RPMI7951 (cell line): ENCODE measurements around the gene FAP. TPM values are rescaled to one million over a fixed set of nuclear protein-coding genes. Genes with fewer than 3 reads are reported as not detected.

ENCODE experiments used
- DNase-seq: peaks from one replicate; pipeline ENCODE4 v3.0.0-alpha.2; 2012; ENCODE audit warnings: low read depth
- total RNA-seq: library from RNA; depleted of rRNA; stranded (reverse); fragments of >200 nt; shearing (Covaris generic); gene quantifications from 2 replicates; pipeline ENCODE4 v1.2.3, GENCODE V29; 2014

FAP gene
- total RNA-seq, 1 experiment from 2014 or later, result 170 TPM

DNA sequence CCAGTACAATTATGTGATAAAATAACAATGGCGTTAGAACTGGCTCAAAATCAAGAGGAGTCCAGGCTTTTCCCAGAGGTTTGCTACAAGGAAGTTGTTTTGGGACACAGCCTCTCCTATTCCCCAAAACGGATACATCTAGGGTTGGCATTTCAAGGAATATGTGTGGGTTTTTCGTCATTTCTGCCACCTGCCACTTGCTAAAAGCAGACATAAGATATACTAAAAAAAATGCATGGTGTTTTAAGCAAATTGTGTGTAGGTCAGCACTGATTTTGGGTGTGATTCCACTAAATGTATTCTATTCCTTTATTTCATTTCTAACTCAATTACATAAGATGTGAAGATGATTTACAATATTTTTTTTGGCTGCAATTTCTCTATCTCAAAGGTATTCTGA lies 54.8 kb downstream of the FAP start:
- no peak for DNase-seq

DNA sequence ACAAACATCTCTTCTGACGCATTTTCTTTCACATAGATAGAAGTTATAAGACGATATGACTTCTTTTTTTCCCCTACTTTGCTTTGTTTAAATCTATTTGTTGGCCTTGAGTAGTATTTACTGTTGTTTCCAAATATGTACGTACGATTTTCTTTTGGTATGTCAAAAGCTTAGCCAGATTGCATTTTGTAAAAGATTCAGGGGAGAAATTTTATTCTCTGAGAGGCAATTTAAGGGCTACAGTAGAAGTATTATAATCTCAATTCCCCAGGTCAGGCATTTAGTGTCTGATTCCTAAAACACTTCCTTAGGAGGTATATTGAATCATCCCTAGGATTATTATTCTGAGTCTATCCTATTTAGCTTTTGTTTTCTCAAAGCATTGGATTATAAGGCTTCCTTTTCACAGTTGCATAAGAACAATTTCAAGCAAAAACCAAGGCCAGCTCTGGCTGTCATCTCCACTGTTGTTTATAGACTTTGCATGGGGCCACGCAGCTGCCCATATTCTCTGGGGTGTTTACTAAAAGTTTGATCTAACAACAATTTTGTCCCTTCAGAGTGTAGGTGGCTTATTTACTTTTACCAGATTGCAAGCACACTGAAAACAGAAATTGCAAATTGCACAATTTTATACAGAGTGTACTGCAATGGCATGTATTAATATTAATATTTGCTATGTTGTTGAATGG lies 57.6 kb downstream of the FAP start:
- no peak for DNase-seq

DNA sequence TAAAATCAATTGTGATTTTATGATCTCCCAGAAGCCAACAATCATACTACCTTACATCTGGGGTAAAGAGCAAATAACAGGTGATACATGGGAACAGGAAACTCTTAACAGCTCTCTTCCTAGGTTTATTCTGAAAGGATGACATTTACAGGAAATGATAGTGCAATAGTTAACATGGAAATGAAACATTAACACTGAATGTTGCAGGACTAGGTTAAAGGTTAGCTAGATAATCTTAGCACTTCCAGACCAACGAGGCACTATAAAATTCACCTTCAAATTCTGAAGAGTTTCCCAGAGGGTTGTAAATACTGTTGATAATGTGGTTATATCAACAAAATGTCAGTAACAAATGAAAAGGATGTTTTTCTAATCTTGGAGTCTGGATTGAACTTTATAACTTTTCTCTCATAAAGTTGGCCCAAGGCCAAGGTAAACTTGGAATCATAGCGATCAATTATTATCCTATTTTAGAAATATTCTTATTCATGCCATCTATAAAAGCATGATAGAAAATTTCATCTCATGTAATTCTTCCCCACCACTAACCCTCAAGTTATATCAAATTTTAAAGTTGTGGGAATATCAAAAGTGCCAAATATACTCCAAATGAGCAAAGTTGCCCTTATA lies 58.3 kb downstream of the FAP start:
- no peak for DNase-seq

DNA sequence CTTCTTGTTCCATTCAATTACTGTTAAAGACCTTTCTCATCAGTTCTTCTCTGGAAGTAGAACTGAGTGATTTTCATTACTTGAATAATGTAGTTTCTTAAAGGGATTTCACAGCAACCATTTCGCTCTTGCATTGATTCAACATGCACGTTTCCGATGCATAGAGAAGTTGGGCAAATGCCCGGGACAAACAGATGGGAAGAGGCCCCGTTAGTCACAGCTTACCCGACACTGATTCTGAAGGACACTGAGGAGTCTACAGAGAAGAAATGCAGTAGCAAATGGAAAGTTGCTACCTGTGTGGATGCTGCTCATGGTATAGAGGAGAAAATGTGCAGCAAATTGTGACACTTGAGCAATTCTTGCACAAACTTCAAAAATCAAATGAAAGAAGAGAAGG lies 58.9 kb downstream of the FAP start:
- no peak for DNase-seq

DNA sequence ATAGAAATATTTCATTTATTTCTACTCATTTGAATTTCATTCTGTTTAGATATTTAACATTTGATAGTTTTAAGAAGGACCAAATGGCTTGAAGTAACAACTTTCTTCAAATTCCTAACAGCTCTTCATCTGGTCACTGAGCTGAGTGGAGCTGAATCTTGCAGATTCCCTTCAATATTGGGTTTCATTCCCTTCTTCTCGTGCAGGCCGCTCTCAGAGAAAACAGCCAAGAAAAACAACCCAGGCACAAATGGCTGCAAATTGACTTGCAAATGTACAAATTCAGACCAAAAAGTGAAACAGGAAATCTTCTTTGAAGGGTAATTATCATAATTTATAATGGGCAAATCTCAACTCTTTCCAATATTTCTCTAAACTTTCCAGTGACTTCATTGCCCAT lies 60.9 kb downstream of the FAP start:
- DNase-seq, result no peak

DNA sequence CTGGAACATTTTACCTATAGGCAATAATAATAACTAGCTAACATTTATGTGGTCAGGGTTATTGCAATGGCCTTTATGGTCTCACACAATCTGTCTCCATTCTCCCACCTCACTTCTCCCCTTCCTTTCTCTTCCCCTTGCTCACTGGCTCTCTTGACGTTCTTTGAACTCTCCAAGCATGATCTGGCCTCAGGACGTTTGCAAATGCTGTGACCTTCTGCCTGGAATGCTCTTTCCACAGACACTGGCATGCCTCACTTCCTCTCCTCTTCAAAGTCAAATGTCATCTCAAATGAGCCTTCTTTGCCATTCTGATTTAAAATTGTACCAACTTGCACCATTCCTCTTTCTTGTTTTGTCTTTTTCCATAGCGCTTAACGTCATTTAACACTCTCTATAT lies 65.9 kb downstream of the FAP start:
- no peak for DNase-seq

DNA sequence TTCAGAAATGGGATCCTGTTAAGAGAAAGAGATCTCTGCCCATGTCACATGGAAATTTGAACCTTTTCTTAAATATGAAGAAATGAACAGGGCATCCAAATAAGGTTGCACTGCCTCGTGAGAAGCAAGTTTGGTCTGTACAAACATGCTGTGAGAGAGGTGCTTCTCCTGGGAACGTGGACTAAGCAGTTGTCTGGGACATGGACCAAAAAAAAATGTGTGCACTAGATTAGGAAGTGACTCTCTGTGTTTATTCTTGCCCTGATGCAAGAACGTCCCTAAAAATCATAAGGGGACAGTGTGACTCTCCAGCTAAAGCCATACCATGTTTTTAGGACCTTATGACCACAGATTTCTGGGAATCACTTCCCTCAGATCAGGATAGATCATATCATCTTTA lies 67.5 kb downstream of the FAP start:
- DNase-seq, result no peak

DNA sequence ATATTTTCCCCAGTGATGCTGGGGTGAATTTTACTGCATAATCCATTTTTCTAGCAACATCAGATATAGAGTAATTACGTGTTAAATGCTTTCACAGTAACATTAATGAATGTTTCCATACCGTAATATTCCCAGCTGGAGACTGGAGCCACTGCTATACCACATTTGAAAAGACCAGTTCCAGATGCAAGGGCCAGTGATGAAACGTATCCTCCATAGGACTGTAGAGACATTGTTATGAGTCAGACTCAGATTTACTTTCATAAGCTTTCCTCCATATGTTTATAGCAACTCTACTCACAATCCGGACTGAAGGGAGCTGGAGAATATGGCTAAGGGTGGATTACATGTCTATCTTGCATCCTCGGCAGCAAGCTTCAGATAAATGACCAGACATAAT lies 68.5 kb downstream of the FAP start:
- DNase-seq, result no peak

DNA sequence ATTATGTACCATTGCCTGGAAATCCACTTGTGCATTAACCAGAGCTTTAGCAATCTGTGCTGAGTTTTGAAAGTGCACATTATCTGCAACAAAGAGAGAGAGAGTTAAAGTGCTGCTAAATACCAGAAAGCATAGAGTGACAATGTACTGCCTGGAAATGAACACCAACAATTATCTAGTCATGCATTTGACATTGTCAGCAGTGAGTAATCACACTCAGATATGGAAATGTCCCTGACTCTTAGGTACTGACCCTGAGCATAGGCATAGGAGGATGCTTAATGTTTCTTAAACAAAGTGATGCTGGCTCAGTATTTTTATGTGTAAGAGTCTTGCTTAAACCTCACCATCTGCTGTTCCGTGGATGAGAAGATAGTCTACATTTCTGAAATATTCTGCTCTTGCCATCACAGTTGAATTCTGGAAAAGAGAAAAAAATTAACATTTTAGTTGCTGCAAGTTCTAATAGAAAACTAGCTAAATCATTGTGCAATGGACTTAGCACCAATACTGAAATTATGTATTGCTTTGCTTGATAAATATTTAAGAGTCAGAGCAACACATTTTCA lies 70.4 kb downstream of the FAP start:
- no peak for DNase-seq

DNA sequence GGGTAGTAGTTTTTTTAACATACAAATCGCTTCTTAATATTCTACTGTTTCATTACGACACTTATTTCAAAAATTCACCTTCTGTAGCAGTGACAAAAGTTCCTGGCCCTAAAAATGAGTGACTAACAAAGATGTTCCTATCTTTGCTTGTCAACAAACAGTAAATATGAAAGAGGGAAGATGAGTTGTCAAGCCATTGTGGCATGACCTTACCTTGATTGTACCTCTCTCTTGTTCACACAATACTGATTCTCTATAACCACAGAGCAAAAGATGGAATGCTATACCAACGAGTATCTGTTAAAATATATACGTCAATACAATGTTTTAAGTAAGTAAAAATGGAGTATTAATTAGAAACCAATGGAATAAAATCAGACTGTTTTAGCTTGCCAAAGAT lies 76.5 kb downstream of the FAP start:
- DNase-seq, result no peak

DNA sequence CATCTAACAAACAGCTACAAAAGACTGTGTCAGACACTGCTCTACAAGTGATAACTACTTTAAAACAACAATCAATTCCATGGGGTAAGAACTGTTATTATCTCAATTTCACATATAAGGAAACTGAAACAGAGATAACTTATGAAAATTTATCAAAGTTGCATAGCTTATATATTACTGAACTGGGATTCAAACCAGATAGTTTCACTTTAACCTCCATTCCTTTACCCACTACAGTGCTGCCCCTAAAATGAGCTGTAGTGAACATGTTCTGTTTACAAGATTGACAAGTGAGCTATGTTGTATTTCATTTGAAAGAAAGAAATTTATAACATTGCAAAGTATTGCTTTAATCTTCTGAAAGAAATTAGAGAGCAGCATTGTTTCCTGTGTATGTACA lies 77.1 kb downstream of the FAP start:
- DNase-seq, result no peak

DNA sequence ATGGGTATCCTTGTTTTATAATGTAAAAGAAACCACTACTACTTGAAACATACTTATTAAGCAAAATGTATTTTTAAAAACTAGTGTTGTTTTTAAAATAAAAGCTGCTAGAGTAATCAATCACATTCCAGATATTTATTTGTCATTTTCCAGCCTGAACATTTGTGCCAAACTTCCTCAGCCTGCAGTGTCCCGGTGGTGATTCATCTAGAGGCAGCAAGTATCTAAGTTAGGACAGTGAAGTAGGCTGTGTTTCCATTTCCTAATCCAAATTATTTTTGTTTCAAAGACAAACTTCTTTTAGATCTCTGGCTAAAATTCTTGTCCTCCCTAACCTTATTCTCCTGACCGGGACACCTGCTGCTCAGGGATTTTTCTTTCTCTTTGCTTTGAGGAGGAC lies 78.4 kb downstream of the FAP start:
- no peak for DNase-seq

DNA sequence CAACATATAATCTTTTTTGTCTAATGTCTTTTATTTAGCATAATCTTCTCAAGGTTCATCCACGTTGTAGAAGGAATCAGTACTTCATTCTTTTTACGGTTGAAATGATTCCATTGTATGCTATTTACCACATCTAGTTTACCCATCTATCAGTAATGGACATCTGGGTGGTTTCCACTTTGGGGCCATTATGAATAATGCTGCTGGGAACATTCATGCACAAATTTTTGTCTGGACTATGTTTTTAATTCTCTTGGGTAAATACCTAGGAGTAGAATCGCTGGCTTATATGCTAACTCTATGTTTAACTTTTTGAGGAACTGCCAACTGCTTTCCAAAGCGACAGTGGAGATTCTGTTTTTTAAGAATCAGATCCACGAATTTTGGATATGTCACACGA lies 83.8 kb downstream of the FAP start:
- DNase-seq, result no peak

DNA sequence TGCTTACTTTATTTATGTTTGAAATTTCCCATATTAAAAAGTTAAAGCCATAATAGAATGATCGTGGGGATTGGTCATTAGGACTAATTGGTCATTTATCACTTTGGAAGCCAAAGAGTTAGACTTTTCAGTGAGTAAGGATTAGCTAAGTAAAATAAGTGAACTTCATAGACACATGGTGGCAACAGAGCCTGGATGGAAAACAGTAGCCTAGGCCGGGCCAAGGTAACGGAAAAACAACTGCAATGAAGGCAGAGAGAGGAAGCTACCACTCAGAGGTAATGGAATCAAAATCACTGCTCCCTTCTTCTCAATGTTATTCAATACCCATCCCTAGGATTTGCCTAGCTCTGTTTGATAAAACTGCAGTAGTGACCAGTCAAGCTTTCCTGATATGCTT lies 87.1 kb downstream of the FAP start:
- no peak for DNase-seq

DNA sequence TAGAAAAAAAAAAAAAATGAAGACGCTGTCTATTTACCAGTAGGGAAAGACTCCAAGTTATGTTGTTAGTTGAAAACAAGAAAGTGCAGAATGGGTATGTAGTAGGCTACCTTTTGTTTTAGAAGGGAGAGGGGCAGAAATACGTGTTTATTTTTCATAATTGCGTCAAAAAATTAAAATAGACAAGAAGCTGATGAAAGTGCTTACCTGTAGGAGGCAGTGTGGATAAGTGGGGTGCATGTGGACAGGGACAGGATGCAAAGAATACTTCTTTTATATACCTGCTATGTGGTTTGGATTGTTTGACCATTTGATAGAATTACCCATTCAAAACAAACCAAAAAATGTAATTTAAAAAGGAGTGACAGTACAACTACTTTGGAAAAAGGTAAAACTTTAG lies 88.2 kb downstream of the FAP start:
- DNase-seq, result no peak

DNA sequence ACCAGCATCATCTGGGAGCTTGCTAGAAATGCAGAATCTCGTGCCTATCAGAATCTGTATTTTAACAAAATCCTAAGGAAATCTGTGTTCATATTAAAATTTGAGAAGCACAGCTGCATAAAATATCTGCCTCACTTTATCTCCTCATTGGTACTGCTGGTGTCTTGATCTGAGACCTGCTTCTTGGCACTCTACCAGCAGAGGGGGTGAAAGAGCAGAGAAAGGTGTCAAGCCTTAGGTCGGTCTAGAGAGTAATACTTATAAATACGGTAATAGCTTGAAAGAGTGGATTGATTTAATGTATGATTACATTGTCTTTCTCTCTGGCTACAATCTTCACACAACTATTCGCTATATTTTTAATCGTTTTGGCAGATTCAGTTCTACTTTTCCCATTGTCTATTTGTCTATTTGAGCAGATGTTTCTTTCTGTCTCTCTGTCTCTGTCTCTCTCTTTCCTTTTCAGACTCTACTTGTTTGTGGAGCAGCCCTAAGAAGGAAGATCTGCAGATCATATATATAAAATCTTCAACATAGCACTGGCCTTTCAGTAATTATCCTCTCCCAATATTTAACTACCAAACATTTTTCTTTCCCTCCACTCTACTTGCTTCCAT lies 89.5 kb downstream of the FAP start:
- peak; percentile 70 for DNase-seq

DNA sequence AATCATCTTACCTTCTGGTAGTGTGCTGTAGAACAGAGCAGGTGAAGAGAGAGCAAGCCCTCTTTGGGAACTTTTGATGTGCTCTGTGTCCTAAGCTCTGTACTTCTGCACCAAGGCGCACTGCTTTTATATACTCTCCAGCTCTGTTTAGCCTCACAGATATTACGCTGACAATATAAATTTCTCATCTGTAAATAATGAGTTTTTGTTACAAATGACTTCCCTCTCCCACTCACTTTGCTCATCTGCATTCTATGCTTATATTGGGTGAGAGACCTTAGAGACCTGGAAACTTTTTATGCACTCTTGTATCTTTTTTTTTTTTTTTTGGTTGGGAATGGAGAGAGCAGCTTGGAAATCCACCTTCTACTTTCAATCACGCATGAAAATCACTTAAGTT lies 91.1 kb downstream of the FAP start, which contains the start of gene GCG:
Gene GCG (minus strand): TSS at position 101 of the 400 bp plus-strand sequence. CDS start 3,069 bp downstream, outside the sequence.
- DNase-seq, result no peak

DNA sequence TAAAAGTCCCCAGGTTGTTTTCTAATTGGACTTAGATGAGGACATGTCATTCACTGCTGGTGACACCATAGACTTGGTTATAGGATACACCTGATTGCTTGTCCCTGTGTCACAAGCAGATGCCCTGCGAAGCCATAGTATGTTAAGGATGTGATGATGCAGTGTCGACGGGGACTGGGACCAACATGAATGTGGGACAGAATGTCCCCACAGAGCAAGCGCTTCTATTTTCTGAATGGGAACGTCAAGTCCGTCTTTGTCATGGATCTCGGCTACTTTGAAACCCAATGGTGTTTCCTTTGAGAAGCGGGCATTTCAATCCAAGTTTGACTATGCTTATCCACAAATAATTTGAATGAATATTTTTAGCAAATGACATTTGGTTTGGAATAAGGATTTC lies 93.3 kb downstream of the FAP start:
- DNase-seq, result no peak

DNA sequence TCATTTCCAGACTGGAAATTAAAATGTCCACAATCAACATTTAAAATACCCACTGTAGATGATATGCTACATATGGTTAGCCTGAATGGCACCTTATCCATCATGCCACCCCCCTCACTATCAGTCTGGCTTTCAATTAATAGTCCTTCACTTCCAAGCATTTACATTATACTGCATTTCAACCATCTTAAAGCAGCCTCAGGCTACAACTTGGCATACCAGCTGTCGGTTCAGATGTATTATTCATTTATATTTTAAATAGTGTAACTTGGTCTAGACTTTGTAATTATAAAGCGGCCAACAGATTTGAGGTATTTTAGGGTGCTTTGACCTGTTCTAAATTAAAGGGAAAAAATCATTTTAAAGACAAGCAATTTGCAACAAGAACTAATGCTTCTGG lies 93.8 kb downstream of the FAP start:
- DNase-seq, result no peak

DNA sequence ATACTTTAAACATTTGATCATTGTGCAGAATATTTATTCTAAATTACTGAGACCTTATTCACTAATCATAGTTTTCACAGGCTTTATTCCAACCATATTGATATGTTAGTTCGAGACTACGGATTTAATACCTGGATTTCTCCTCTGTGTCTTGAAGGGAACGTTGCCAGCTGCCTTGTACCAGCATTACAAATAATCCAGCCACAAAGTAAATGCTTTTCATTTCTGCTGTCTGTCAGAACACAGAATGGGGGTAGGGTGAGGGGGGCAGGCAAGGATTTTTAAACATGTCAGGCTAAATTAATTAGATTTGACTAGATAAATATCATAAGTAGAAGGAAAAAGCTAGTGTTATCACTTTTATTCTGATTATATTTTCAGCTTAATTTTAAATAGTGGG lies 94.3 kb downstream of the FAP start:
- DNase-seq, result no peak

DNA sequence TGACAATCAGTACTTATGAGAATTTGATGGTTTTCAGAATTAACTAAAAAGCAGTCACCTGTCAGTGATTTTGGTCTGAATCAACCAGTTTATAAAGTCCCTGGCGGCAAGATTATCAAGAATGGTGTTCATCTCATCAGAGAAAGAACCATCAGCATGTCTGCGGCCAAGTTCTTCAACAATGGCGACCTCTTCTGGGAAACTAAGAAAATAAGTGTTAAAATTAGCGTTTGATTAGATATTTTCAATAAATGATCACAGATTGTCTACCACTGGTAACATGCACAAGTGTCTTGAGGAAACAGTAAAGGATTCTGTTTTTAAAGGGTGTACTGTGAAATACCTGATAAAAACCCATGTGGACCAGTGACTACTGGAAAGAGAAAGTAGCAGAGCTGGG lies 99.3 kb downstream of the FAP start:
- DNase-seq, result peak; percentile 22

DNA sequence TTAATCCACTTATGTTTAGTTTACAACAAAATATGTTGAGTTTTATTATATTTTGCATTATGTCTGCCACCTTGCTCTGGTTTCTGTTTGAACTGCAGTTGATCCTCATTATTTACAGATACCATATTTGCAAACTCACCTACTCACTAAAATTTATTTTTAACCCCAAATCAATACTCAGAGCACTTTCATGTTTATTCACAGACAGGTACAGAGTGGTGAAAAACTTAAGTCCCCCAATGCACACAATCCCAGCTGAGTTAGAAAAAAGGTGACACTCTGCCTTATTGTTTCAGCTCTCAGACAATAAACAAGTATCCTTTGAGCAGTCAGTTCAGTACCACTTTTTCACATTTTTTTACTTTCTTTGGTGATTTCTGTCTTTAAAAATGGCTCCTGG lies 104.9 kb downstream of the FAP start:
- no peak for DNase-seq

DNA sequence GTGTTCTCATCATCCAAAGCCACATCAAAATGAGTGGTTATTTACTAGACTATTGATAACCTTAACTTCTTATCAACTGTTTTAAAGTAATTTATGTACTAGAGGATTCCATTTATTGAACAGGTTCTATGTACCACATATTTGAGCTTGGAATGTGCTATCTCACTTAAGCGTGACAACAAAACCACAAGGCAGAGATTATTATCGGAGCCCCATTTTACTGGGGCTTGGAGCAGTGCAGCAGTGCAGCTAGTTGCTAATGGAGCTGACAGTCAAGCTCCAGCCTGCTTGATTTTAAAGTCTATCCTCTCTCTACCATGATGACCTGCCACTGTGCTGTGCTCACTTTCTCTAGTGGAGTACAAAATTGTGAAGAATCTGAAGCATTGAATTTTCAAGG lies 115.8 kb downstream of the FAP start:
- DNase-seq, result peak; percentile 46
